GM12891 (cell line): Measurements from ENCODE around the gene BEST2.

Experiments used
- DNase-seq: peaks from one replicate; pipeline ENCODE4 v3.0.0; 2011; ENCODE audit warnings: low spot score; ENCODE audit not compliant: insufficient read length
- FAIRE-seq: peaks from 2 replicates; lab custom pipeline; 2011; peaks lifted over from hg19 to GRCh38; lab: Jason Lieb, UNC
- PAX5 ChIP-seq: IDR thresholded peaks from 2 replicates; pipeline ENCODE4 v1.6.1; 2011; ENCODE audit warnings: low read length, moderate library complexity, mild to moderate bottlenecking; ENCODE audit not compliant: insufficient read depth, severe bottlenecking
- POLR2A ChIP-seq: IDR thresholded peaks from 2 replicates; pipeline ENCODE4 v1.6.1; 2011; ENCODE audit warnings: low read depth, low read length, control low read depth
- POLR2AphosphoS5 ChIP-seq: IDR thresholded peaks from 2 replicates; pipeline ENCODE4 v1.6.1; 2011; ENCODE audit warnings: low read depth, low read length, control low read depth
- POU2F2 ChIP-seq: IDR thresholded peaks from 2 replicates; pipeline ENCODE4 v1.6.1; 2011; ENCODE audit warnings: low read depth, mild to moderate bottlenecking, control low read depth, low read length, moderate library complexity
- SPI1 ChIP-seq: IDR thresholded peaks from 2 replicates; pipeline ENCODE4 v1.6.1; 2011; ENCODE audit warnings: low read depth, low read length, control low read depth
- TAF1 ChIP-seq: IDR thresholded peaks from 2 replicates; pipeline ENCODE4 v1.6.1; 2011; ENCODE audit warnings: low read depth, low read length, control low read depth

BEST2 gene

GRCh38 chr19:12800923-12801465, 49.4 kb downstream of the BEST2 start:
- DNase-seq (no peak), FAIRE-seq (no peak)
- TF ChIP-seq POLR2AphosphoS5 (no peak), TAF1 (no peak), PAX5 (no peak), SPI1 (no peak), POU2F2 (no peak), POLR2A (no peak)

GRCh38 chr19:12801466-12802266, 50.1 kb downstream of the BEST2 start, which contains the start of the genes PRDX2 and THSD8:
Gene PRDX2 (minus strand): TSS chr19:12801800. CDS start chr19:12801261, 539 bp downstream.
Gene THSD8 (plus strand): TSS chr19:12802069. CDS start chr19:12802072, 3 bp downstream.
- peak; percentile 71 for DNase-seq
- 0 out of 2 replicates have a peak, but pooled peaks have one; percentile 59 for TF ChIP-seq TAF1
- peak; percentile 91 for TF ChIP-seq POLR2AphosphoS5
- TF ChIP-seq PAX5: no peak
- TF ChIP-seq POLR2A: peak; percentile 96
- FAIRE-seq: peak; percentile 79

DNA sequence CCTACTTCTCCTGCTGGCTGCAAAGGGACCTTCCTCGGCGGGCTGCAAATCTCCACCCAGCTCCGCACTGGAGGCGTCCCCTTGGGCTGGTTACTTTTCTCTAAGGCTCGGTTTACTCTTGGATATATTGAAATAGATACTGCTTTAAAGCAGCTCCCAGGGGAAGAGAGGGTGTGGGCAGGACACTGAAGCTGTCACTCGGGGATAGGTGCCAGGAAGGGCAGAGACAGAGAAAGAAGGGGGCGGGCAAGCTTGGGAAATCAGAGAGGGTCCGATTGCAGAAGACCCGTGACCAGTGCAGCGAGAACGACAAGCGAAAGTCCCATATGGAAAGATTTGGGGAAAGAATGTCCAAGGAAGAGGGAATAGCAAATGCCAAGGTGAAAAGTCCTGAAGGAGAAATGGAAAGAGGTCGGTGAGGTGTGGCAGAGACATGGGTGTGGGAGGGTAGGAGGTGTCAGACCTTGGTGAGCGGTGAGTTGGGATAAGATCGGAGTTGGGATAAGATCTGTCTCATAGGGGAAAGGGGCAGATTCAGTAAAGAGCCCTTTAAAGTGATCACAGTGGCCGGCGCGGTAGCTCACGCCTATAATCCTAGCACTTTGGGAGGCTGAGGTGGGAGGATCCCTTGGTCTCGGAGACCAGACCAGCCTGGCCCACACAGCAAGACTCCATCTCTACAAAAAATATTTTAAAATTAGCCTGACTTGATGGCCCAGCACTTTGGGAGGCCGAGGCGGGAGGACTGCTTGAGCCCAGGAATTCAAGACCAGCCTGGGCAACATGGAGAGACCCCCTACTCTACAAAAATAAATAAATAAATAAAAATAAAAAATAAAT, 50.9 kb downstream of the BEST2 start:
- DNase-seq: no peak
- no peak for FAIRE-seq
- TF ChIP-seq TAF1 (no peak), POLR2AphosphoS5 (no peak), PAX5 (no peak), POU2F2 (no peak), SPI1 (no peak), POLR2A (no peak)

DNA sequence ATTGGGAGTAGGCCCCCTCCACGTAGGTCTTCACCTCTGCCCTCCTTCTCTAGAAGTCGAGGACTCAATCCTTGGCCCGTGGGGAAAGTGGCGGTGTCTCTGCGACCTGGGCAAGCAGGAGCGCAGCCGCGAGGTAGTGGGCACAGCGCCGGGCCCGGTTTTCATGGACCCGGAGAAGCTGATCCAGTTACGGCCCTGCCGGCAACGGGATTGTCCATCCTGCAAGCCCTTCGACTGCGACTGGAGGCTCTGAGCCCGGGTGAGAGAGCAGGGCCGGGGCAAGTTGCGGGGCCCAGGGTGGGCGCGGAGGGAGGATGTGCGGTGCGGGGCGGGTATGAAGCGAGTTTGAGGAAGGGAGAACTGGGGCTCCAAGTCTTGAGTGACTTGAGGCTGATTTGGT, 52.5 kb downstream of the BEST2 start:
- TF ChIP-seq PAX5: no peak
- no peak for TF ChIP-seq POLR2A
- no peak for TF ChIP-seq SPI1
- no peak for TF ChIP-seq POLR2AphosphoS5
- no peak for TF ChIP-seq TAF1
- TF ChIP-seq POU2F2: no peak
- no peak for FAIRE-seq
- no peak for DNase-seq

DNA sequence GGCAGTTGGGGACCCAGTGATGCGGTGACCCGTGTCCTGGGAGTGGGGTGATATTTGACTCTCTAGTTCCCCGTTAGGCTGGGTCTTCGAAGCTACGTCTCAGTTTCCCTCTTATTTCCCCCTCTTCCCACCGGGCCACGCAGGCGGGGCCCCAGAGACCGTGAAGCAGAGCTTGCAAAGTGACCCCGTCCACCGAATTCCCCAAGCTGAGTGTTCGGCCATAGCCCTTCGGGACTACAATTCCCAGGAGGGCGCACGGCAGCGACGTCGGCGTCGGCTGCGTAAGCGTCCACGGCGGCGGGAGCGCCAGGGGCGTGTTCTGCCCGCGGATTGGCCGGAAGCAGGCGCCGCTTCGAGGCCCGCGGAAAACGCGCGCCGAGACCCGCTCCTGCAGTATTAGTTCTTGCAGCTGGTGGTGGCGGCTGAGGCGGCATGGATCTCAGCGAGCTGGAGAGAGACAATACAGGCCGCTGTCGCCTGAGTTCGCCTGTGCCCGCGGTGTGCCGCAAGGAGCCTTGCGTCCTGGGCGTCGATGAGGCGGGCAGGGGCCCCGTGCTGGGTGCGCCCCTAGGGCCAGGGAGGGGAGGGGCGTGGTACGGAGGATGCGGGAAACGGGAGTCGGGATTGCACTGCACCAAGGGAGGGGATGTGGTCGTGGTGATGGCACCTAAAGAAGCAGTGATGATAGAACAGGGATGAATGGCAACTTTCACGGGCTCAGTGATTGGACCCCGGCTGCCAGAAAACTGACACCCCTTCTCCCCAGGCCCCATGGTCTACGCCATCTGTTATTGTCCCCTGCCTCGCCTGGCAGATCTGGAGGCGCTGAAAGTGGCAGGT, 54.9 kb downstream of the BEST2 start, which contains the start of gene RNASEH2A:
RNASEH2A (plus strand) TSS at position 343 of the 840 bp plus-strand sequence; CDS start at position 433, 90 bp downstream.
- FAIRE-seq (peak; percentile 99), DNase-seq (peak; percentile 98)
- peak; percentile 60; the same call in 1 of the 2 replicates for TF ChIP-seq POU2F2
- TF ChIP-seq POLR2A: peak; percentile 67
- no peak for TF ChIP-seq PAX5
- TF ChIP-seq TAF1: peak; percentile 56; the same call in 1 of the 2 replicates
- TF ChIP-seq POLR2AphosphoS5: peak; percentile 56; the same call in 1 of the 2 replicates
